ENCODE data around the gene MEPCE.

Gene MEPCE

GRCh38 chr7:100464791-100465190, 35.2 kb downstream of the MEPCE start:
- DNase-seq (ENCODE audit: low read depth), result no peak

- DNase-seq (ENCODE audit: low read depth), result no peak
Measured at GRCh38 chr7:100465299-100465698, 35.7 kb downstream of the MEPCE start.

GRCh38 chr7:100465702-100466311, 36.2 kb downstream of the MEPCE start:
- DNase-seq (ENCODE audit: low read depth), result no peak

- no peak for DNase-seq (ENCODE audit: low read depth)
Measured at GRCh38 chr7:100466653-100467605, 37.3 kb downstream of the MEPCE start.

GRCh38 chr7:100467638-100468373, 38.2 kb downstream of the MEPCE start:
- DNase-seq (ENCODE audit: low read depth), result no peak

GRCh38 chr7:100469227-100470044, 39.8 kb downstream of the MEPCE start:
- DNase-seq (ENCODE audit: low read depth), result no peak

- DNase-seq (ENCODE audit: low read depth), result no peak
Measured at GRCh38 chr7:100471021-100471420, 41.4 kb downstream of the MEPCE start.

- no peak for DNase-seq (ENCODE audit: low read depth)
Measured at GRCh38 chr7:100472121-100472851, 42.7 kb downstream of the MEPCE start.

GRCh38 chr7:100472854-100473499, 43.3 kb downstream of the MEPCE start:
- DNase-seq (ENCODE audit: low read depth), result peak; percentile 79

GRCh38 chr7:100475549-100475948, 45.9 kb downstream of the MEPCE start:
- no peak for DNase-seq (ENCODE audit: low read depth)

GRCh38 chr7:100476101-100476780, 46.6 kb downstream of the MEPCE start:
- DNase-seq (ENCODE audit: low read depth), result no peak

- DNase-seq (ENCODE audit: low read depth), result no peak
Measured at GRCh38 chr7:100476903-100477870, 47.6 kb downstream of the MEPCE start.

- no peak for DNase-seq (ENCODE audit: low read depth)
Measured at GRCh38 chr7:100477871-100478267, 48.2 kb downstream of the MEPCE start.

- DNase-seq (ENCODE audit: low read depth), result peak; percentile 90
Measured at GRCh38 chr7:100478958-100479660, 49.5 kb downstream of the MEPCE start, which contains the start of gene TSC22D4. Gene TSC22D4 (minus strand): TSS chr7:100479214. CDS start chr7:100478038, 1,176 bp downstream.

- no peak for DNase-seq (ENCODE audit: low read depth)
Measured at GRCh38 chr7:100481466-100481865, 51.8 kb downstream of the MEPCE start.

- DNase-seq (ENCODE audit: low read depth), result no peak
Measured at GRCh38 chr7:100482728-100483089, 53.1 kb downstream of the MEPCE start.

GRCh38 chr7:100483090-100483721, 53.6 kb downstream of the MEPCE start:
- DNase-seq (ENCODE audit: low read depth), result no peak
